GM23338 (cell line): ENCODE results near the gene U2AF1L4. TPM values are rescaled to one million over a fixed set of nuclear protein-coding genes. Genes with fewer than 3 reads are reported as not detected.

Experiments used
- ATAC-seq: fragments of 200-7000 bp; cut with Tn5 transposase; 3 replicates; pipeline ENCODE4 v1.9.1; 2020
- DNase-seq: peaks from one replicate; pipeline ENCODE4 v3.0.0-alpha.2; 2015; ENCODE audit warnings: low spot score
- H2AFZ ChIP-seq: fragments of 200-600 bp; sonication (generic); 2 replicates; pipeline ENCODE4 v1.8.0; 2016; ENCODE audit warnings: antibody characterized with exemption, mild to moderate bottlenecking, moderate library complexity
- H3F3A ChIP-seq: fragments of 200-600 bp; sonication (generic); replicated peaks from 2 replicates; pipeline ENCODE4 v1.8.0; 2017; ENCODE audit warnings: antibody characterized with exemption, mixed run types, low read depth
- H3K27ac ChIP-seq: fragments of 200-600 bp; sonication (generic); 2 replicates; pipeline ENCODE4 v1.6.1; 2016; ENCODE audit warnings: low read depth
- H3K27me3 ChIP-seq: fragments of 200-600 bp; sonication (generic); 2 replicates; pipeline ENCODE4 v1.8.0; 2016; ENCODE audit warnings: mild to moderate bottlenecking, mixed run types, moderate library complexity; ENCODE audit not compliant: insufficient read depth
- H3K36me3 ChIP-seq: fragments of 200-600 bp; sonication (generic); 2 replicates; pipeline ENCODE4 v1.8.0; 2016; ENCODE audit warnings: mild to moderate bottlenecking; ENCODE audit not compliant: insufficient read depth
- H3K4me1 ChIP-seq: fragments of 200-600 bp; sonication (generic); 2 replicates; pipeline ENCODE4 v1.8.0; 2016; ENCODE audit warnings: mild to moderate bottlenecking, moderate library complexity; ENCODE audit not compliant: insufficient read depth
- H3K4me2 ChIP-seq: fragments of 200-600 bp; sonication (generic); 2 replicates; pipeline ENCODE4 v1.7.1; 2017; ENCODE audit warnings: mixed run types
- H3K4me3 ChIP-seq: fragments of 200-600 bp; sonication (generic); 2 replicates; pipeline ENCODE4 v1.6.1; 2016; ENCODE audit warnings: mixed run types
- H3K79me2 ChIP-seq: fragments of 200-600 bp; sonication (generic); replicated peaks from 2 replicates; pipeline ENCODE4 v1.8.0; 2017; ENCODE audit warnings: mild to moderate bottlenecking; ENCODE audit not compliant: insufficient read depth
- H3K9me2 ChIP-seq: fragments of 200-600 bp; sonication (generic); 2 replicates; pipeline ENCODE4 v1.8.0; 2017; ENCODE audit not compliant: insufficient read depth
- H4K20me1 ChIP-seq: fragments of 200-600 bp; sonication (generic); replicated peaks from 2 replicates; pipeline ENCODE4 v1.8.0; 2017; ENCODE audit warnings: mild to moderate bottlenecking; ENCODE audit not compliant: insufficient read depth
- H3K27ac Mint-ChIP-seq: 2 replicates; pipeline ENCODE4 v1.8.0; 2020; ENCODE audit warnings: inconsistent platforms, mild to moderate bottlenecking, moderate library complexity, mixed read lengths
- H3K27me3 Mint-ChIP-seq: 3 replicates; pipeline ENCODE4 v1.8.0; 2022; ENCODE audit warnings: low read depth, mild to moderate bottlenecking, moderate library complexity, mixed read lengths, inconsistent platforms; ENCODE audit not compliant: insufficient read depth, poor library complexity
- H3K36me3 Mint-ChIP-seq: 3 replicates; pipeline ENCODE4 v1.8.0; 2021; ENCODE audit warnings: low read depth, mild to moderate bottlenecking, inconsistent platforms, moderate library complexity, mixed read lengths
- H3K4me1 Mint-ChIP-seq: 3 replicates; pipeline ENCODE4 v1.8.0; 2020; ENCODE audit warnings: mild to moderate bottlenecking, inconsistent platforms, mixed read lengths
- H3K4me3 Mint-ChIP-seq: 3 replicates; pipeline ENCODE4 v1.8.0; 2021; ENCODE audit warnings: moderate library complexity, mild to moderate bottlenecking, inconsistent platforms, mixed read lengths
- H3K9me3 Mint-ChIP-seq: 3 replicates; pipeline ENCODE4 v1.8.0; 2020; ENCODE audit warnings: moderate library complexity, mild to moderate bottlenecking, inconsistent platforms, mixed read lengths
- ETS1 ChIP-seq: IDR thresholded peaks from 2 replicates; pipeline ENCODE4 v1.6.1; 2016; ENCODE audit warnings: antibody characterized with exemption
- EZH2phosphoT487 ChIP-seq: fragments of 200-600 bp; sonication (generic); IDR thresholded peaks from one replicate; pipeline ENCODE4 v1.8.1; 2018; ENCODE audit warnings: antibody characterized with exemption; ENCODE audit not compliant: unreplicated experiment
- STAT1 ChIP-seq: IDR thresholded peaks from one replicate; pipeline ENCODE4 v1.6.1; 2016; ENCODE audit warnings: antibody characterized with exemption; ENCODE audit not compliant: unreplicated experiment
- ZNF462 ChIP-seq: fragments of 250-450 bp; sonication (Bioruptor Pico); IDR thresholded peaks from 2 replicates; pipeline ENCODE4 v1.5.0; 2020; ENCODE audit warnings: mild to moderate bottlenecking, moderate library complexity
- polyA plus RNA-seq: library from polyadenylated mRNA; unstranded; fragments of >200 nt; fragmentation: Nextera tagmentation; extraction: Ambion mirVana; gene quantifications from 2 replicates; pipeline ENCODE4 v1.2.1, GENCODE V29; 2016
- total RNA-seq: library from RNA; depleted of rRNA; stranded (reverse); fragments of >200 nt; shearing (Covaris generic); gene quantifications from 2 replicates; pipeline ENCODE4 v1.2.3, GENCODE V29; 2014

U2AF1L4 gene
- total and polyA plus RNA-seq, 2 experiments from 2014 or later: 13.1 to 23.7 TPM

- TF ChIP-seq ETS1: no peak
- TF ChIP-seq STAT1: no peak
- TF ChIP-seq ZNF462: no peak
- no peak for TF ChIP-seq EZH2phosphoT487
These were observed 23.8 kb downstream of the U2AF1L4 start (continued) for GRCh38 chr19:35721374-35721773.

- Histone ChIP-seq H3F3A (peaks cover 10% of the 10 kb centered on the region; the same call in 1 of the 2 replicates), H2AFZ (no peak overlapping the region), H3K4me3 (no peak overlapping the region), H3K36me3 (peaks cover 16% of the 10 kb centered on the region; the same call in 1 of the 2 replicates), H3K4me1 (peaks cover 13% of the 10 kb centered on the region), H3K4me2 (no peak overlapping the region), H4K20me1 (peaks cover 11% of the 10 kb centered on the region), H3K9me2 (no peaks in the 10 kb centered on the region), H3K79me2 (peaks cover 21% of the 10 kb centered on the region), H3K27me3 (no peaks in the 10 kb centered on the region), H3K27ac (no peak overlapping the region)
- Mint-ChIP-seq H3K27ac (no peak overlapping the region), H3K36me3 (peaks cover 50% of the 10 kb centered on the region), H3K4me1 (peaks cover 16% of the 10 kb centered on the region), H3K9me3 (no peaks in the 10 kb centered on the region; the same call in 2 of the 3 replicates), H3K27me3 (peaks cover 31% of the 10 kb centered on the region), H3K4me3 (no peak overlapping the region)
- ATAC-seq (no peak), DNase-seq (no peak)
- TF ChIP-seq ETS1: no peak
These were observed 24.6 kb downstream of the U2AF1L4 start for GRCh38 chr19:35720648-35721047.
